Measurements from ENCODE around the gene CPOX. TPM values are rescaled to one million over a fixed set of nuclear protein-coding genes. Genes with fewer than 3 reads are reported as not detected.

CPOX gene
- total and polyA plus RNA-seq, 10 of the 15 experiments (the other 5 are each of a cell fraction or from before 2014, with no cell fraction given): 40.7 to 72.6 (median 64.5) TPM

DNA sequence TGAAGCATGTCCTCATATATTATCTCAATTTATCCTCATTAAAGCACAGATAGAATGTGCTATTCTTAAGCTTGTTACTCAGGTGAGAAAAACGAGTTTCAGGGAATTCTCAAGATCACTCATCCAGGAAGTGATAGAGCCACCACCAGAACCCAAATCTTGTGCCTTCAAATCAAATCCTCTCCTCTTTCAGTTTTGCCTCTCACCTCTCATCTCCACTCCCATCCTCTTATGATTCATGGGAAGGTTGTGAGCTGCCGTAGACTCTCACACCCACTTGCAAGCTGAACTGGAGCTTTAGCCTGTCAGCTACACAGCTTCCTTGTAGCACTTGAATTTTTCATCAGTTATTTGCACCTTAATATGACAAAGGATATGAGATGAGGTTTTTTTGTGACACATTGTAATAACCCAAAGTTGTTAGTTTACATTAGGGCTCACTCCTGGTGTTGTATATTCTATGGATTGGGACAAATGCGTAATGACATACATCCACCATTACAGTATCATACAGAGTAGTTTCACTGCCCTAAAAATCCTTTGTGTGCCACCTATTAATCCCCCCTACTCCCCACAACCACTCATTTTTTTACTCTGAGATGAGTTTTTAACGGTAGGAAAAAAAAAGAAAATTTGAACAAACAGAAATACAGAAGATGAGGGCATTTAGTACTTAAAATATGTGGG, 35.9 kb downstream of the CPOX start:
- intact Hi-C loops (cut with micrococcal nuclease; ENCODE audit: unreplicated experiment): loop anchor here (2.0 to 10.0 kb wide), 3 partner anchors 35 to 857 kb away; partner anchors contain the start of gene CPOX
- no peak overlapping the region for H2AFZ ChIP-seq (ENCODE audit: control insufficient read depth, low read depth, low read length)
- 10% methylated on average over 4 of the region's 4 CpGs for WGBS (ENCODE audit: insufficient coverage, insufficient replicate concordance, low lambda C conversion rate, missing lambda C conversion rate)
- H3K79me2 ChIP-seq (ENCODE audit: control insufficient read depth, insufficient read depth, low read length): peaks cover 93% of the 10 kb centered on the region
- no peaks in the 10 kb centered on the region; the same call in 2 of the 3 replicates for H3K9me3 ChIP-seq (replicated peaks; ENCODE audit: control insufficient read depth, insufficient read depth, low read length)
- peaks cover 23% of the 10 kb centered on the region for H3K4me1 ChIP-seq (ENCODE audit: control insufficient read depth, insufficient read depth, low read length)
- peak overlapping the region; percentile 45 for H3K4me3 ChIP-seq
- FAIRE-seq: peak; percentile 7
- ChIA-PET CTCF (interaction anchor here (1.0 to 5.9 kb wide), 14 partner anchors 10 to 519 kb away, joined by 3 to 32 read pairs (median 6); partner anchors contain the start of gene GPR15), POLR2A (interaction anchor here (0.9 to 23.2 kb wide), 11 partner anchors 8 to 173 kb away, joined by 3 to 350 read pairs (median 4); partner anchors contain the start of genes CLDND1, CPOX and GPR15), SMC1A (ENCODE audit: uncharacterized antibody, unreplicated experiment) (interaction anchor here (1.0 to 23.6 kb wide), 10 partner anchors 5 to 182 kb away, joined by 4 to 603 read pairs (median 42); partner anchors contain the start of genes CLDND1 and GPR15), RAD21 (ENCODE audit: unreplicated experiment) (interaction anchor here (1.0 to 20.2 kb wide), 14 partner anchors 8 to 325 kb away, joined by 3 to 511 read pairs (median 5); partner anchors contain the start of genes CLDND1 and GPR15)
- peak overlapping the region; percentile 100 for H3K27ac ChIP-seq (ENCODE audit: control insufficient read depth, insufficient read depth)
- peak overlapping the region; percentile 94 for H3K9ac ChIP-seq (ENCODE audit: control insufficient read depth, insufficient read depth, low read length)
- in situ Hi-C loops (cut with MboI): no loop called here
- no peaks in the 10 kb centered on the region for H4K20me1 ChIP-seq (ENCODE audit: control insufficient read depth, insufficient read depth)
- no peaks in the 10 kb centered on the region for H3K36me3 ChIP-seq (ENCODE audit: control insufficient read depth in 2 of 2, insufficient read depth in 2 of 2, low read length in 1 of 2)
- H3K27me3 ChIP-seq (replicated peaks in 1 of 2; ENCODE audit: control insufficient read depth in 2 of 2, insufficient read depth in 2 of 2, low read length in 1 of 2): no peaks in the 10 kb centered on the region
- H3K4me2 ChIP-seq (ENCODE audit: control insufficient read depth, insufficient read depth): peak overlapping the region; percentile 99
- no TSS peak for BruUV-seq (replicated peaks)
- peak; percentile 30 for ATAC-seq
- DNase-seq (ENCODE audit: low read depth, low spot score): peak; percentile 89
- TF ChIP-seq, protein P1, sequence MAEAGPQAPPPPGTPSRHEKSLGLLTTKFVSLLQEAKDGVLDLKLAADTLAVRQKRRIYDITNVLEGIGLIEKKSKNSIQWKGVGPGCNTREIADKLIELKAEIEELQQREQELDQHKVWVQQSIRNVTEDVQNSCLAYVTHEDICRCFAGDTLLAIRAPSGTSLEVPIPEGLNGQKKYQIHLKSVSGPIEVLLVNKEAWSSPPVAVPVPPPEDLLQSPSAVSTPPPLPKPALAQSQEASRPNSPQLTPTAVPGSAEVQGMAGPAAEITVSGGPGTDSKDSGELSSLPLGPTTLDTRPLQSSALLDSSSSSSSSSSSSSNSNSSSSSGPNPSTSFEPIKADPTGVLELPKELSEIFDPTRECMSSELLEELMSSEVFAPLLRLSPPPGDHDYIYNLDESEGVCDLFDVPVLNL (IDR thresholded peaks at IDR 0.05; ENCODE audit: low read depth, low read length): no peak
- TF ChIP-seq POU2F2 (IDR thresholded peaks at IDR 0.05; ENCODE audit: borderline replicate concordance, low read depth, low read length) (peak; percentile 64; the same call in 1 of the 3 replicates), DPF2 (IDR thresholded peaks at IDR 0.05) (0 out of 2 replicates have a peak, but pooled peaks have one; percentile 51), SP1 (IDR thresholded peaks at IDR 0.05; ENCODE audit: low read depth, low read length) (no peak), BRCA1 (IDR thresholded peaks at IDR 0.05; ENCODE audit: low read depth, low read length) (no peak), TCF12 (IDR thresholded peaks at IDR 0.05; ENCODE audit: low read depth, low read length) (peak; percentile 56; the same call in 1 of the 2 replicates), RFX5 (IDR thresholded peaks at IDR 0.05; ENCODE audit: low read depth, low read length) (no peak), POLR2AphosphoS2 (IDR thresholded peaks at IDR 0.05; ENCODE audit: low read depth, low read length) (0 out of 2 replicates have a peak, but pooled peaks have one; percentile 41), STAT3 (IDR thresholded peaks at IDR 0.05; ENCODE audit: low read depth, low read length) (no peak), IRF4 (IDR thresholded peaks at IDR 0.05; ENCODE audit: low read depth, low read length) (peak; percentile 81; the same call in 1 of the 2 replicates), NFYA (IDR thresholded peaks at IDR 0.05; ENCODE audit: borderline replicate concordance, low read depth, low read length) (no peak), ZZZ3 (IDR thresholded peaks at IDR 0.05; ENCODE audit: control insufficient read depth, insufficient read length, low read depth) (no peak), HDAC6 (IDR thresholded peaks at IDR 0.05; ENCODE audit: unreplicated experiment) (no peak), TCF7 (IDR thresholded peaks at IDR 0.05; ENCODE audit: borderline replicate concordance) (0 out of 2 replicates have a peak, but pooled peaks have one; percentile 55), EGR1 (IDR thresholded peaks at IDR 0.05; ENCODE audit: borderline replicate concordance in 1 of 2, low read depth in 2 of 2, low read length in 2 of 2) (peak in 1 of 2 experiments; percentile 44; a peak in 1 of 3 replicates)
- TF ChIP-seq, protein P2, sequence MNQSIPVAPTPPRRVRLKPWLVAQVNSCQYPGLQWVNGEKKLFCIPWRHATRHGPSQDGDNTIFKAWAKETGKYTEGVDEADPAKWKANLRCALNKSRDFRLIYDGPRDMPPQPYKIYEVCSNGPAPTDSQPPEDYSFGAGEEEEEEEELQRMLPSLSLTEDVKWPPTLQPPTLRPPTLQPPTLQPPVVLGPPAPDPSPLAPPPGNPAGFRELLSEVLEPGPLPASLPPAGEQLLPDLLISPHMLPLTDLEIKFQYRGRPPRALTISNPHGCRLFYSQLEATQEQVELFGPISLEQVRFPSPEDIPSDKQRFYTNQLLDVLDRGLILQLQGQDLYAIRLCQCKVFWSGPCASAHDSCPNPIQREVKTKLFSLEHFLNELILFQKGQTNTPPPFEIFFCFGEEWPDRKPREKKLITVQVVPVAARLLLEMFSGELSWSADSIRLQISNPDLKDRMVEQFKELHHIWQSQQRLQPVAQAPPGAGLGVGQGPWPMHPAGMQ (IDR thresholded peaks at IDR 0.05; ENCODE audit: borderline replicate concordance): no peak
- TF ChIP-seq, protein P3, sequence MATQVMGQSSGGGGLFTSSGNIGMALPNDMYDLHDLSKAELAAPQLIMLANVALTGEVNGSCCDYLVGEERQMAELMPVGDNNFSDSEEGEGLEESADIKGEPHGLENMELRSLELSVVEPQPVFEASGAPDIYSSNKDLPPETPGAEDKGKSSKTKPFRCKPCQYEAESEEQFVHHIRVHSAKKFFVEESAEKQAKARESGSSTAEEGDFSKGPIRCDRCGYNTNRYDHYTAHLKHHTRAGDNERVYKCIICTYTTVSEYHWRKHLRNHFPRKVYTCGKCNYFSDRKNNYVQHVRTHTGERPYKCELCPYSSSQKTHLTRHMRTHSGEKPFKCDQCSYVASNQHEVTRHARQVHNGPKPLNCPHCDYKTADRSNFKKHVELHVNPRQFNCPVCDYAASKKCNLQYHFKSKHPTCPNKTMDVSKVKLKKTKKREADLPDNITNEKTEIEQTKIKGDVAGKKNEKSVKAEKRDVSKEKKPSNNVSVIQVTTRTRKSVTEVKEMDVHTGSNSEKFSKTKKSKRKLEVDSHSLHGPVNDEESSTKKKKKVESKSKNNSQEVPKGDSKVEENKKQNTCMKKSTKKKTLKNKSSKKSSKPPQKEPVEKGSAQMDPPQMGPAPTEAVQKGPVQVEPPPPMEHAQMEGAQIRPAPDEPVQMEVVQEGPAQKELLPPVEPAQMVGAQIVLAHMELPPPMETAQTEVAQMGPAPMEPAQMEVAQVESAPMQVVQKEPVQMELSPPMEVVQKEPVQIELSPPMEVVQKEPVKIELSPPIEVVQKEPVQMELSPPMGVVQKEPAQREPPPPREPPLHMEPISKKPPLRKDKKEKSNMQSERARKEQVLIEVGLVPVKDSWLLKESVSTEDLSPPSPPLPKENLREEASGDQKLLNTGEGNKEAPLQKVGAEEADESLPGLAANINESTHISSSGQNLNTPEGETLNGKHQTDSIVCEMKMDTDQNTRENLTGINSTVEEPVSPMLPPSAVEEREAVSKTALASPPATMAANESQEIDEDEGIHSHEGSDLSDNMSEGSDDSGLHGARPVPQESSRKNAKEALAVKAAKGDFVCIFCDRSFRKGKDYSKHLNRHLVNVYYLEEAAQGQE (IDR thresholded peaks at IDR 0.05; ENCODE audit: low read depth, low read length): no peak

All from GM12878 (cell line).